ENCODE results near the gene GALNT15. TPM values are rescaled to one million over a fixed set of nuclear protein-coding genes. Genes with fewer than 3 reads are reported as not detected.

GALNT15 gene
- total RNA-seq, 1 donor from 2014 or later: 0.39 TPM

DNA sequence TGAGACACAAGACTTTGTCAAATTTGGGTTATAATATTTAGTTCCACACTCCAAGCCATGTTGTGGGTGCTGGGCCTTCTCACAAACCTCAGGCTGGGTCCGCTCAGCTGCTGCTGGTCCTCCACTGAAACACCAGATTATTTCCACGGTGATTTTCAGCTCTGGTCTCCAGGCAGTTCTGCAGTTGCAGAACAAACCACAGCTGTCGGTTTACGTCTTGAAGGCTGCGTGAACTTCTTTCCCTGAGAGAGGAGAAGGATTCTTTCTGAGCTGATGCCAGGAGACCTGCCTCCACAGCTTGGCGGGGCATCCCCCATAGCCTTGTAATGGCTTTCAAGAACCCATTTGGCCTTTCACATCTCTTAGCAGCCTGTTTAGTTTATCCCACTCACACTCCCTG lies 16.2 kb downstream of the GALNT15 start:
- Mint-ChIP-seq H3K4me3 (ENCODE audit: unreplicated experiment) (no peak overlapping the region), H3K4me1 (ENCODE audit: low read depth, unreplicated experiment) (no peaks in the 10 kb centered on the region), H3K9me3 (ENCODE audit: unreplicated experiment) (no peaks in the 10 kb centered on the region), H3K36me3 (ENCODE audit: unreplicated experiment) (peaks cover 4% of the 10 kb centered on the region), H3K27ac (ENCODE audit: unreplicated experiment) (no peak overlapping the region), H3K27me3 (ENCODE audit: unreplicated experiment) (no peaks in the 10 kb centered on the region)
- DNase-seq: no peak
- TF ChIP-seq, protein P1, sequence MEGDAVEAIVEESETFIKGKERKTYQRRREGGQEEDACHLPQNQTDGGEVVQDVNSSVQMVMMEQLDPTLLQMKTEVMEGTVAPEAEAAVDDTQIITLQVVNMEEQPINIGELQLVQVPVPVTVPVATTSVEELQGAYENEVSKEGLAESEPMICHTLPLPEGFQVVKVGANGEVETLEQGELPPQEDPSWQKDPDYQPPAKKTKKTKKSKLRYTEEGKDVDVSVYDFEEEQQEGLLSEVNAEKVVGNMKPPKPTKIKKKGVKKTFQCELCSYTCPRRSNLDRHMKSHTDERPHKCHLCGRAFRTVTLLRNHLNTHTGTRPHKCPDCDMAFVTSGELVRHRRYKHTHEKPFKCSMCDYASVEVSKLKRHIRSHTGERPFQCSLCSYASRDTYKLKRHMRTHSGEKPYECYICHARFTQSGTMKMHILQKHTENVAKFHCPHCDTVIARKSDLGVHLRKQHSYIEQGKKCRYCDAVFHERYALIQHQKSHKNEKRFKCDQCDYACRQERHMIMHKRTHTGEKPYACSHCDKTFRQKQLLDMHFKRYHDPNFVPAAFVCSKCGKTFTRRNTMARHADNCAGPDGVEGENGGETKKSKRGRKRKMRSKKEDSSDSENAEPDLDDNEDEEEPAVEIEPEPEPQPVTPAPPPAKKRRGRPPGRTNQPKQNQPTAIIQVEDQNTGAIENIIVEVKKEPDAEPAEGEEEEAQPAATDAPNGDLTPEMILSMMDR (IDR thresholded peaks at IDR 0.05; ENCODE audit: partially characterized antibody, unreplicated experiment): no peak

DNA sequence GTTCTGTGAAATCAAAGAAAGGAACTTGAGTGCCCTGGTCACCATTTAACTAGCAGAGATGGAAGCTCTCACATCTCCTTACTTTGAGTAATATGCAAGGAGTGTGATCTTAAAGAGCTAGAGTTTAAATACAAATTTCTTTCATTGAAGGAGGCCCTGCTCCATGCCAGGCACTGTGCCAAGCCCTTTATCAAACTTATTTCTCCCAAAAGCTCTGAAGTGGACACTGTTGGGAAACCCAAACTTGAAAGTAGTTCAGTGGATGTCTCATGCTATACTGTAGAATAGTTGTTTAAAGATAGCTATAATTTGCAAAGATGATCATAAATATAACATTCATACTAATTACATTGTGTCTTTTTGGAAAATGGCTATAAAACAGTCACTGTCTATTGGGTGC lies 17.1 kb downstream of the GALNT15 start:
- Mint-ChIP-seq H3K9me3 (ENCODE audit: unreplicated experiment) (no peaks in the 10 kb centered on the region), H3K27me3 (ENCODE audit: unreplicated experiment) (no peaks in the 10 kb centered on the region), H3K27ac (ENCODE audit: unreplicated experiment) (no peak overlapping the region), H3K4me1 (ENCODE audit: low read depth, unreplicated experiment) (no peaks in the 10 kb centered on the region), H3K4me3 (ENCODE audit: unreplicated experiment) (no peak overlapping the region), H3K36me3 (ENCODE audit: unreplicated experiment) (peaks cover 4% of the 10 kb centered on the region)
- TF ChIP-seq, protein P1 (IDR thresholded peaks at IDR 0.05; ENCODE audit: partially characterized antibody, unreplicated experiment): no peak
- DNase-seq: no peak

DNA sequence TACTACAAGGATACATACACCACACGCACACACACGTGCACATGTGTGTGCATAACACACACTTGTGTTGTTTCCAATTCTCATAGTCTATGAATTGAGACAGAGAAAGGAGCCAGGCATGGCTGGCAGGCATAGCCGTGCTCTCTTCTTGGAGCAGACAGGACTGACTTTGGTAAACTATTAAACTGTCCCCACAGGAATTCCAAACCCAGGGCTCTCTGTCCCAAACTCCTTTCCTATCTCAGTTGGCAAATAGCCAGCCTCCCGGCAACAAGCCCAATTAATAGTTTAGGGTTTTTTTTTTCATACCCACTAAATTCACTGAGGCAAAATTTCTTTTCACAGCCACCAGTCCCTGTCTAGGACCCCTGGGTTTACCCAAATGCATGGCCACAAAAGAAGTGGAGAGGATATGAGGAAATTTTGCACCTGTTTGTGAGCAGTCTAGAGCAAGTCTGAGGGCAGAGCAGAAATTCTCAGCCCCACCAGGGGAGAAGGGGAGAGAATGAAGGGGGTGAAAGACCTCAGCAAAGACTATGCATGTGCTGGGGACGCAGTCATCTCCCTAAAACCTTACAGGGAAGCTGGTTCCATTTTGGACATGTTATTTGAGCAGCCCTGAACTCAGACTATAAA lies 17.8 kb downstream of the GALNT15 start:
- Mint-ChIP-seq H3K9me3 (ENCODE audit: unreplicated experiment) (no peaks in the 10 kb centered on the region), H3K4me1 (ENCODE audit: low read depth, unreplicated experiment) (no peaks in the 10 kb centered on the region)

DNA sequence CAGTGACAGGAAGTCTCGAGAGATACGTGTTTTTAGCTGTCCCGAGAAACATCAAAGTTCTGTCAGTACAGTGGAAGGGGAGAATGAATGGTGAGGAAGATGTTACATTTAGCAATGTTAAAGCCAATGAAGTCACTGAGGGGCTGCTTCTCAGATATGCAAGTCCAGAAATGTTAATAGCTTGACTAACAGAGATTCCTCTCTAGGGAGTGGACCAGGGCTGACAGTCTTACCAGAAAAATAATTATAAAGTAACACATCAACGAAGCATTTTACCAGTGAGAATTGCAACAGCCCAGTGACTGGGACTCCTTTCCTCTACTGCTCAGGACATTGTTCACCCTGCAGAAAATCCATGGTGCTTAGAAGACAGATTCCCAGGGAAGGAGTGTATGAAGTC lies 23.9 kb downstream of the GALNT15 start:
- Mint-ChIP-seq H3K27me3 (ENCODE audit: unreplicated experiment) (no peaks in the 10 kb centered on the region), H3K27ac (ENCODE audit: unreplicated experiment) (no peak overlapping the region), H3K36me3 (ENCODE audit: unreplicated experiment) (peaks cover 10% of the 10 kb centered on the region), H3K9me3 (ENCODE audit: unreplicated experiment) (peaks cover 6% of the 10 kb centered on the region), H3K4me3 (ENCODE audit: unreplicated experiment) (no peak overlapping the region), H3K4me1 (ENCODE audit: low read depth, unreplicated experiment) (peaks cover 7% of the 10 kb centered on the region)
- no peak for DNase-seq
- TF ChIP-seq, protein P1 (IDR thresholded peaks at IDR 0.05; ENCODE audit: partially characterized antibody, unreplicated experiment): no peak

More for the DNA sequence above, 17.8 kb downstream of the GALNT15 start:
- no peak overlapping the region for H3K27ac Mint-ChIP-seq (ENCODE audit: unreplicated experiment)
- TF ChIP-seq, protein P1 (IDR thresholded peaks at IDR 0.05; ENCODE audit: partially characterized antibody, unreplicated experiment): no peak
- H3K4me3 Mint-ChIP-seq (ENCODE audit: unreplicated experiment): no peak overlapping the region
- no peak for DNase-seq
- peaks cover 4% of the 10 kb centered on the region for H3K36me3 Mint-ChIP-seq (ENCODE audit: unreplicated experiment)
- H3K27me3 Mint-ChIP-seq (ENCODE audit: unreplicated experiment): no peaks in the 10 kb centered on the region

DNA sequence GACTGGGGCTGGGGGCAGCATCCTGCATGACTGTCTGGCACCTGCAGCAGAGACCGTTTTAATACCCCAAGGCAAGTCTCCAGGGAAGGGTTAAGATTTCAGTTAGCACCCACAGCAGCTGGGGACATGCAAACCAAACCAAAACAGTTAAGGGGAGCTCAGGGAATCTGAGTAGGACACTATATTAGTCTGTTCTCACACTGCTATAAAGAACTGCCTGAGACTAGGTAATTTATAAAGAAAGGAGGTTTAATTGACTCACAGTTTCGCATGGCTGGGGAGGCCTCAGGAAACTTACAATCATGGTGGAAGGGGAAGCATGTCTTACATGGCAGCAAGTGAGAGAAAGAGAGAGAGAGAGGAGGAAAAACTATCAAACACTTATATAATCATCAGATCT lies 25.3 kb downstream of the GALNT15 start:
- DNase-seq: no peak
- peaks cover 6% of the 10 kb centered on the region for H3K9me3 Mint-ChIP-seq (ENCODE audit: unreplicated experiment)
- TF ChIP-seq, protein P1 (IDR thresholded peaks at IDR 0.05; ENCODE audit: partially characterized antibody, unreplicated experiment): no peak
- no peak overlapping the region for H3K4me3 Mint-ChIP-seq (ENCODE audit: unreplicated experiment)
- H3K27me3 Mint-ChIP-seq (ENCODE audit: unreplicated experiment): no peaks in the 10 kb centered on the region
- H3K27ac Mint-ChIP-seq (ENCODE audit: unreplicated experiment): no peak overlapping the region
- peaks cover 6% of the 10 kb centered on the region for H3K36me3 Mint-ChIP-seq (ENCODE audit: unreplicated experiment)
- H3K4me1 Mint-ChIP-seq (ENCODE audit: low read depth, unreplicated experiment): peaks cover 11% of the 10 kb centered on the region

Data from glutamatergic neuron (in vitro differentiated cells).